A673 (cell line): Measurements from ENCODE around the gene PIGQ. TPM values are rescaled to one million over a fixed set of nuclear protein-coding genes. Genes with fewer than 3 reads are reported as not detected.

Experiments
- BruUV-seq: library from RNA; stranded (reverse); fragments of 400-500 nt; replicated peaks from 2 replicates; lab custom pipeline; 2021; lab: Mats Ljungman, UMichigan
- CTCF ChIA-PET: fragments of 300-600 bp; sonication (Branson Sonifier 250); formaldehyde crosslinking; loops from one replicate; lab custom pipeline; 2022; ENCODE audit warnings: antibody characterized with exemption; lab: Charles Lee
- POLR2A ChIA-PET: fragments of 300-600 bp; sonication (Branson Sonifier 250); formaldehyde crosslinking; loops from one replicate; lab custom pipeline; 2022; ENCODE audit warnings: antibody characterized with exemption; ENCODE audit not compliant: low non-redundant PET; lab: Charles Lee
- DNase-seq: peaks from one replicate; pipeline ENCODE4 v3.0.0-alpha.2; 2015; ENCODE audit warnings: low spot score
- H3K27ac ChIP-seq: fragments of 200-600 bp; sonication (generic); 2 replicates; pipeline ENCODE4 v1.5.1; 2016; ENCODE audit warnings: mixed run types, low read depth, mild to moderate bottlenecking, mixed read lengths, antibody characterized with exemption, low read length; ENCODE audit not compliant: poor library complexity, severe bottlenecking
- H3K27me3 ChIP-seq: fragments of 200-600 bp; sonication (generic); replicated peaks from 2 replicates; pipeline ENCODE4 v1.6.1; 2017; ENCODE audit warnings: mixed run types, low read depth, mild to moderate bottlenecking, mixed read lengths, antibody characterized with exemption, low read length; ENCODE audit not compliant: insufficient read depth, poor library complexity
- H3K36me3 ChIP-seq: fragments of 200-600 bp; sonication (generic); 2 replicates; pipeline ENCODE4 v1.6.1; 2016; ENCODE audit warnings: mixed run types, mild to moderate bottlenecking, mixed read lengths, antibody characterized with exemption, low read length; ENCODE audit not compliant: insufficient read depth, poor library complexity, severe bottlenecking
- H3K4me1 ChIP-seq: fragments of 200-600 bp; sonication (generic); 2 replicates; pipeline ENCODE4 v1.6.1; 2017; ENCODE audit warnings: mixed run types, mild to moderate bottlenecking, mixed read lengths, antibody characterized with exemption, low read length; ENCODE audit not compliant: insufficient read depth, poor library complexity, severe bottlenecking
- H3K4me3 ChIP-seq: fragments of 200-600 bp; sonication (generic); 2 replicates; pipeline ENCODE4 v1.5.1; 2016; ENCODE audit warnings: low read depth, mixed run types, mild to moderate bottlenecking, mixed read lengths, low read length; ENCODE audit not compliant: poor library complexity, severe bottlenecking
- H3K9me3 ChIP-seq: fragments of 200-600 bp; sonication (generic); 2 replicates; pipeline ENCODE4 v1.6.1; 2016; ENCODE audit warnings: mixed run types, low read depth, mild to moderate bottlenecking, mixed read lengths, antibody characterized with exemption, low read length; ENCODE audit not compliant: poor library complexity, severe bottlenecking
- EZH2 ChIP-seq: fragments of 200-600 bp; sonication (generic); IDR thresholded peaks from 2 replicates; pipeline ENCODE4 v1.6.1; 2017; ENCODE audit warnings: borderline replicate concordance, low read depth, mild to moderate bottlenecking, mixed read lengths, antibody characterized with exemption, low read length; ENCODE audit not compliant: poor library complexity, severe bottlenecking
- intact Hi-C: fragments of 100-400 bp; cut with micrococcal nuclease; formaldehyde crosslinking; loops from one replicate; pipeline ENCODE4 v1.10.0; 2022; ENCODE audit not compliant: unreplicated experiment
- total RNA-seq: library from RNA; stranded (reverse); gene quantifications from 2 replicates; pipeline ENCODE4 v1.2.3, GENCODE V29; 2021
- TF ChIP-seq, protein P1 (sequence below): fragments of 300-800, 200-600 bp; sonication (generic); conservative IDR thresholded peaks from 2 replicates; pipeline ENCODE4 v1.5.1; 2017; ENCODE audit warnings: low read depth, mild to moderate bottlenecking, antibody characterized with exemption, low read length, moderate library complexity, mixed read lengths

PIGQ gene
- total RNA-seq, 1 experiment from 2014 or later, result 59.4 TPM

DNA sequence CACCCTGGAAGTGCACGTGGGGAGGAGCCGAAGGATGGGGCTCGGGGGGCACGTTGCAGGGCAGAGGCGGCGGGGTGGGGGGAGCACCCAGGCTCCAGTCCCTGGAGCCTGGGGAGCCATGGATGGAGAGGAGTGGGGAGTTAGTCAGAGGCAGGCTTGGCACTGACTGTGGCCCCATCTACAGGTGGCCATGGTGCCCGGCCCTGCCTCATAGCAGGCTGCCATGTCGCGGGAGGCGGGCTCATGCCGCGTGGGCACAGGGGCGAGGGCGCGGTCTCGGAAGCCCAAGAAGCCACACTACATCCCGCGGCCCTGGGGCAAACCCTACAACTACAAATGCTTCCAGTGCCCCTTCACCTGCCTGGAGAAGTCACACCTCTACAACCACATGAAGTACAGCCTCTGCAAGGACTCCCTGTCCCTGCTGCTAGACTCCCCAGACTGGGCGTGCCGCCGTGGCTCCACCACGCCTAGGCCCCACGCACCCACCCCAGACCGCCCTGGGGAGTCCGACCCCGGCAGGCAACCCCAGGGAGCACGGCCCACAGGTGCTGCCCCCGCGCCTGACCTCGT is 6.6 kb upstream of the PIGQ start:
- POLR2A ChIA-PET, result no interaction called here
- no peak for DNase-seq
- CTCF ChIA-PET, result no interaction called here
- Histone ChIP-seq H3K9me3 (no peaks in the 10 kb centered on the region), H3K4me1 (peaks cover 11% of the 10 kb centered on the region), H3K4me3 (no peak overlapping the region), H3K27ac (no peak overlapping the region), H3K27me3 (peaks cover 45% of the 10 kb centered on the region), H3K36me3 (no peaks in the 10 kb centered on the region)
- intact Hi-C loops, result no loop called here
- TF ChIP-seq, protein P1, sequence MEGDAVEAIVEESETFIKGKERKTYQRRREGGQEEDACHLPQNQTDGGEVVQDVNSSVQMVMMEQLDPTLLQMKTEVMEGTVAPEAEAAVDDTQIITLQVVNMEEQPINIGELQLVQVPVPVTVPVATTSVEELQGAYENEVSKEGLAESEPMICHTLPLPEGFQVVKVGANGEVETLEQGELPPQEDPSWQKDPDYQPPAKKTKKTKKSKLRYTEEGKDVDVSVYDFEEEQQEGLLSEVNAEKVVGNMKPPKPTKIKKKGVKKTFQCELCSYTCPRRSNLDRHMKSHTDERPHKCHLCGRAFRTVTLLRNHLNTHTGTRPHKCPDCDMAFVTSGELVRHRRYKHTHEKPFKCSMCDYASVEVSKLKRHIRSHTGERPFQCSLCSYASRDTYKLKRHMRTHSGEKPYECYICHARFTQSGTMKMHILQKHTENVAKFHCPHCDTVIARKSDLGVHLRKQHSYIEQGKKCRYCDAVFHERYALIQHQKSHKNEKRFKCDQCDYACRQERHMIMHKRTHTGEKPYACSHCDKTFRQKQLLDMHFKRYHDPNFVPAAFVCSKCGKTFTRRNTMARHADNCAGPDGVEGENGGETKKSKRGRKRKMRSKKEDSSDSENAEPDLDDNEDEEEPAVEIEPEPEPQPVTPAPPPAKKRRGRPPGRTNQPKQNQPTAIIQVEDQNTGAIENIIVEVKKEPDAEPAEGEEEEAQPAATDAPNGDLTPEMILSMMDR, result no peak
- no peak for TF ChIP-seq EZH2
- no TSS peak for BruUV-seq

- Histone ChIP-seq H3K4me3 (no peak overlapping the region), H3K36me3 (no peaks in the 10 kb centered on the region), H3K27me3 (peaks cover 28% of the 10 kb centered on the region), H3K4me1 (peaks cover 11% of the 10 kb centered on the region), H3K9me3 (no peaks in the 10 kb centered on the region), H3K27ac (no peak overlapping the region)
- POLR2A ChIA-PET, result no interaction called here
- no peak for TF ChIP-seq EZH2
- TF ChIP-seq, protein P1, result no peak
- CTCF ChIA-PET, result no interaction called here
- no TSS peak for BruUV-seq
- no peak for DNase-seq
- intact Hi-C loops, result no loop called here
Measured at GRCh38 chr16:564690-565418, 4.9 kb upstream of the PIGQ start.

DNA sequence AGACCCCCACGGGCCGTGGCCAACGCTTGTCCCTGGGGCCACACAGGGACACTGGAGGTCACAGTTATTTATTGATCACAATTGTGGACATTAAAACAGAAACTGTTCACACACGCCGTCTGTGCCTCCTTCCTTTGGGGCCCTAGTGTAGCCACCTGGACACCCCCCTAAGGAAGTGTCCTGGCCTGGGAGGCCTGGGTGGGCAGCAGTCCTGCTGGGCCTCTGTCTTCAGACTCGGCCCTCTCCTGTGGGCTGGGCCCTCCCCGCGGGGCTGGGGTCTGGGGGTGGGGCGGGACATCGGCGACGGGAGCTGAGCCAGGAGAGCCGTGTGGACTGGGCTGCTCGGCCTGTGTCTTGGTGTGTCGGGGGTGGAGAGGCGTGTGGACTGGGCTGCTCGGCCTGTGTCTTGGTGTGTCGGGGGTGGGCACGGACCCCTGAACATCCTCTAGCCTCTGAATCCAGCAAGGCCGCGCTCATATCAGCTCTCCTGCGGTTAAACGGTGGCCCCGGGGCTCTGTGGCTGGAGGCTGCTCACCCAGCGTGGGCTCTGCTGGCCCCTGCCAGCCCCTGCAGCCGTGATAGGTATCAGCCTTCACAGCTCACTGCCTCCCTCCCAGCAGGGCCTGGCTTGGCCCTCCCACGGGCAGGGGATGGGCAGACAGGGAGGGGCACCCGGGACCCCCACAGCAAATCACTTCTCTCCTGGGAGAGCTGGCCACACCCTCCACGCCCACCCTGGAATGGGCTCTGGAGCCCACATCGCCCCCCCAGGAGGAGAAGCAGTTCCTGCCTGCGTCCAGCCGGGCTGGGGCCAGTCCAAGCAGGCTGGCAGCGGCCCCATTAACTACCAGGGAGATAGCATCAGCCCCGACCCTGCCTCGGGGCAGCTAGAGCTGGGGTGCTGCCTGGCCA is 4.1 kb upstream of the PIGQ start:
- peaks cover 11% of the 10 kb centered on the region for H3K4me1 ChIP-seq
- BruUV-seq, result no TSS peak
- no peak for DNase-seq
- POLR2A ChIA-PET, result no interaction called here
- H3K27me3 ChIP-seq, result peaks cover 21% of the 10 kb centered on the region
- H3K4me3 ChIP-seq, result no peak overlapping the region
- no peaks in the 10 kb centered on the region for H3K36me3 ChIP-seq
- TF ChIP-seq, protein P1, result no peak
- TF ChIP-seq EZH2, result no peak
- H3K27ac ChIP-seq, result no peak overlapping the region
- intact Hi-C loops, result no loop called here
- CTCF ChIA-PET, result no interaction called here
- H3K9me3 ChIP-seq, result no peaks in the 10 kb centered on the region
